NCI-H187 (cell line): ENCODE results near the gene BORA.
A peak's percentile ranks its signal among the peaks of the same experiment; 100 is the strongest.
"Not testable (repeated sequence)": the region's sequence is repeated elsewhere in the genome, so short reads cannot be mapped to it uniquely, and the experiment has no call there.

Source experiments
- DNase-seq, 2 experiments: peaks; one replicate each; lab custom pipeline; 2025; lab: John Stamatoyannopoulos, UW

Gene BORA

GRCh38 chr13:72727417-72728289 is at the start of gene BORA, which contains the start of gene MZT1:
Gene BORA (plus strand): TSS chr13:72727923. CDS start chr13:72728941, 1,018 bp downstream.
Gene MZT1 (minus strand): TSS chr13:72727629. CDS start chr13:72727602, 27 bp downstream.
- peak; percentile 97 to 98 for DNase-seq

GRCh38 chr13:72678312-72678711 is 49.4 kb upstream of the BORA start:
- no peak for DNase-seq

GRCh38 chr13:72680353-72680752 is 47.4 kb upstream of the BORA start:
- DNase-seq, result no peak

GRCh38 chr13:72686766-72687165 is 41.0 kb upstream of the BORA start:
- no peak for DNase-seq

GRCh38 chr13:72689181-72689696 is 38.5 kb upstream of the BORA start:
- no peak for DNase-seq

- no peak for DNase-seq
Measured at GRCh38 chr13:72692884-72693514, 34.7 kb upstream of the BORA start.

GRCh38 chr13:72693832-72694231 is 33.9 kb upstream of the BORA start:
- DNase-seq, result no peak

GRCh38 chr13:72694314-72694713 is 33.4 kb upstream of the BORA start:
- no peak for DNase-seq

GRCh38 chr13:72696579-72696978 is 31.1 kb upstream of the BORA start:
- no peak for DNase-seq

GRCh38 chr13:72698164-72698563 is 29.6 kb upstream of the BORA start:
- DNase-seq, result no peak

- DNase-seq, result no peak
Measured at GRCh38 chr13:72700509-72700908, 27.2 kb upstream of the BORA start.

- DNase-seq, result no peak
Measured at GRCh38 chr13:72716776-72717175, 10.9 kb upstream of the BORA start.

GRCh38 chr13:72726185-72726584 is 1.5 kb upstream of the BORA start:
- not testable (repeated sequence) for DNase-seq

GRCh38 chr13:72726726-72727416 is 852 bp upstream of the BORA start:
- DNase-seq, result peak in 1 of 2 experiments; percentile 20

- DNase-seq, result no peak
Measured at GRCh38 chr13:72728290-72728605, 525 bp downstream of the BORA start.

- no peak for DNase-seq
Measured at GRCh38 chr13:72737033-72737432, 9.3 kb downstream of the BORA start.

- no peak for DNase-seq
Measured at GRCh38 chr13:72740015-72740414, 12.3 kb downstream of the BORA start.

- no peak for DNase-seq
Measured at GRCh38 chr13:72745260-72745659, 17.5 kb downstream of the BORA start.

- DNase-seq, result no peak
Measured at GRCh38 chr13:72751220-72751619, 23.5 kb downstream of the BORA start.

- no peak for DNase-seq
Measured at GRCh38 chr13:72754111-72754510, 26.4 kb downstream of the BORA start.

- DNase-seq, result no peak
Measured at GRCh38 chr13:72757792-72758535, 30.2 kb downstream of the BORA start.

GRCh38 chr13:72760189-72760588 is 32.5 kb downstream of the BORA start:
- DNase-seq, result no peak
